Stomach (tissue), 9 donors: Measurements from ENCODE around the gene MAPK4. TPM values are rescaled to one million over a fixed set of nuclear protein-coding genes. Genes with fewer than 3 reads are reported as not detected.

Experiments
- DNase-seq, 2 donors: peaks; one replicate each; pipeline versions ENCODE4 v3.0.0 to v3.0.0-alpha.2; 2013 to 2019
- H3K27ac ChIP-seq, 5 donors: fragments of 200-600 bp in 4 of 5; sonication (generic) in 4 of 5; one replicate each; pipeline ENCODE4 v1.5.1; 2013 to 2019; ENCODE audit warnings: mild to moderate bottlenecking in 1 of 5, moderate library complexity in 1 of 5
- H3K27me3 ChIP-seq, 3 donors: fragments of 200-600 bp; sonication (generic); one replicate each; pipeline ENCODE4 v1.5.1; 2017 to 2019; ENCODE audit warnings: mixed run types in 1 of 3
- H3K36me3 ChIP-seq, 4 donors: fragments of 200-600 bp; sonication (generic); 1 replicate in 3 of 4; 2 replicates in 1 of 4; pipeline ENCODE4 v1.5.1; 2016 to 2019
- H3K4me1 ChIP-seq, 4 donors: fragments of 200-600 bp; sonication (generic); one replicate each; pipeline ENCODE4 v1.5.1; 2016 to 2019
- H3K4me3 ChIP-seq, 4 donors: fragments of 200-600 bp; sonication (generic) in 3 of 4; one replicate each; pipeline ENCODE4 v1.5.1; 2016 to 2019; ENCODE audit warnings: mild to moderate bottlenecking in 1 of 4
- H3K9me3 ChIP-seq, 4 donors: fragments of 200-600 bp; sonication (generic); one replicate each; pipeline ENCODE4 v1.5.1; 2016 to 2019
- CTCF ChIP-seq, 7 experiments: fragments of 450-650 bp in 4 of 7; fragments of 200-600 bp in 3 of 7; sonication (generic) in 3 of 7; IDR thresholded peaks; one replicate each; pipeline ENCODE4 v1.5.1; 2016 to 2019; ENCODE audit warnings: antibody characterized with exemption in 7 of 7, control low read depth in 2 of 7, mild to moderate bottlenecking in 1 of 7
- EP300 ChIP-seq: sonication (generic); formaldehyde crosslinking; IDR thresholded peaks from one replicate; pipeline ENCODE4 v1.6.1; 2017; ENCODE audit warnings: antibody characterized with exemption
- POLR2A ChIP-seq, 4 donors: fragments of 450-650 bp; IDR thresholded peaks; one replicate each; pipeline ENCODE4 v1.6.1; 2016; ENCODE audit warnings: antibody characterized with exemption in 4 of 4, control low read depth in 2 of 4, mild to moderate bottlenecking in 1 of 4, moderate library complexity in 1 of 4
- POLR2AphosphoS5 ChIP-seq, 3 donors: sonication (generic); formaldehyde crosslinking; IDR thresholded peaks; one replicate each; pipeline ENCODE4 v1.6.1; 2016; ENCODE audit warnings: antibody characterized with exemption in 3 of 3
- WGBS, 5 donors: extraction: QIAGEN DNeasy Blood & Tissue Kit in 3 of 5; methylation state at CpG; one replicate each; pipeline versions ENCODE4 v1.1.5 to v1.1.7; 2013 to 2018; 5-methylcytosine and 5-hydroxymethylcytosine counted together
- intact Hi-C: fragments of 100-400 bp; cut with DNase I; formaldehyde crosslinking; loops from one replicate; pipeline ENCODE4 v1.15.1; 2023; ENCODE audit warnings: low total_unique reads
- polyA plus RNA-seq, 3 donors: library from polyadenylated mRNA; stranded (reverse); fragments of 200-250 nt; gene quantifications; one replicate each; pipeline ENCODE4 v1.2.3, GENCODE V29; 2013
- total RNA-seq, 5 donors: library from RNA; depleted of rRNA; stranded (reverse); fragments of >200 nt; gene quantifications; one replicate each; pipeline versions ENCODE4 v1.1.0 to v1.2.3, GENCODE V29; 2014 to 2016
- donor health status: healthy with polysubstance abuse.
- donor health status: Bipolar disorder and iron deficiency.
- donor health status: healthy.

The MAPK4 gene
- total and polyA plus RNA-seq, 8 donors: 0.19 to 86.0 (median 4.2) TPM

- Histone ChIP-seq H3K9me3 (no peaks in the 10 kb centered on the region), H3K27me3 (no peaks in the 10 kb centered on the region), H3K27ac (no peak overlapping the region), H3K36me3 (no peaks in the 10 kb centered on the region), H3K4me1 (no peaks in the 10 kb centered on the region), H3K4me3 (no peak overlapping the region)
- no peak for DNase-seq
- intact Hi-C loops: no loop called here
- WGBS, 5 donors: 73 to 77% (median 75%) methylated on average over 7 of the region's 7 CpGs
- no peak for TF ChIP-seq CTCF (IDR thresholded peaks at IDR 0.05)
- TF ChIP-seq EP300: no peak
- TF ChIP-seq POLR2A (IDR thresholded peaks at IDR 0.05): no peak
- no peak for TF ChIP-seq POLR2AphosphoS5 (IDR thresholded peaks at IDR 0.05)
Observed at GRCh38 chr18:50738098-50738757, 178.3 kb downstream of the MAPK4 start.

- H3K4me3 ChIP-seq: no peak overlapping the region
- peaks cover 0 to 11% (median 0%) of the 10 kb centered on the region in 4 donors for H3K9me3 ChIP-seq
- no peaks in the 10 kb centered on the region for H3K36me3 ChIP-seq
- H3K27ac ChIP-seq: no peak overlapping the region
- H3K4me1 ChIP-seq: no peaks in the 10 kb centered on the region
- DNase-seq: no peak
- H3K27me3 ChIP-seq: no peaks in the 10 kb centered on the region
- intact Hi-C loops: no loop called here
- TF ChIP-seq EP300 (no peak), CTCF (IDR thresholded peaks at IDR 0.05) (no peak), POLR2A (IDR thresholded peaks at IDR 0.05) (no peak), POLR2AphosphoS5 (IDR thresholded peaks at IDR 0.05) (no peak)
Observed at GRCh38 chr18:50742952-50743351, 183.1 kb downstream of the MAPK4 start.

- TF ChIP-seq POLR2AphosphoS5 (IDR thresholded peaks at IDR 0.05) (no peak), CTCF (IDR thresholded peaks at IDR 0.05) (no peak), EP300 (no peak), POLR2A (IDR thresholded peaks at IDR 0.05) (no peak)
- intact Hi-C loops: no loop called here
- WGBS, 5 donors: 83 to 91% (median 88%) methylated on average over 4 of the region's 4 CpGs
Observed at GRCh38 chr18:50744253-50744652, 184.4 kb downstream of the MAPK4 start.

GRCh38 chr18:50745945-50746344 lies 186.1 kb downstream of the MAPK4 start:
- TF ChIP-seq POLR2AphosphoS5 (IDR thresholded peaks at IDR 0.05) (no peak), POLR2A (IDR thresholded peaks at IDR 0.05) (no peak), CTCF (IDR thresholded peaks at IDR 0.05) (no peak), EP300 (no peak)
- no peaks in the 10 kb centered on the region for H3K4me1 ChIP-seq
- H3K27ac ChIP-seq: no peak overlapping the region
- H3K4me3 ChIP-seq: no peak overlapping the region
- H3K9me3 ChIP-seq: peaks cover 0 to 15% (median 0%) of the 10 kb centered on the region in 4 donors
- no peak for DNase-seq
- H3K36me3 ChIP-seq: no peaks in the 10 kb centered on the region
- intact Hi-C loops: no loop called here
- WGBS, 5 donors: 63 to 74% (median 66%) methylated on average over 5 of the region's 5 CpGs
- peaks cover 0 to 8% (median 0%) of the 10 kb centered on the region in 3 donors for H3K27me3 ChIP-seq

More at GRCh38 chr18:50744253-50744652, 184.4 kb downstream of the MAPK4 start:
- no peak overlapping the region for H3K4me3 ChIP-seq
- H3K4me1 ChIP-seq: no peaks in the 10 kb centered on the region
- H3K9me3 ChIP-seq: peaks cover 0 to 15% (median 0%) of the 10 kb centered on the region in 4 donors
- DNase-seq: no peak
- no peaks in the 10 kb centered on the region for H3K36me3 ChIP-seq
- peaks cover 0 to 5% (median 0%) of the 10 kb centered on the region in 3 donors for H3K27me3 ChIP-seq
- H3K27ac ChIP-seq: no peak overlapping the region
